Measurements from ENCODE around the gene LDB2.
A peak's percentile ranks its signal among the peaks of the same experiment; 100 is the strongest.

Gene LDB2

DNA sequence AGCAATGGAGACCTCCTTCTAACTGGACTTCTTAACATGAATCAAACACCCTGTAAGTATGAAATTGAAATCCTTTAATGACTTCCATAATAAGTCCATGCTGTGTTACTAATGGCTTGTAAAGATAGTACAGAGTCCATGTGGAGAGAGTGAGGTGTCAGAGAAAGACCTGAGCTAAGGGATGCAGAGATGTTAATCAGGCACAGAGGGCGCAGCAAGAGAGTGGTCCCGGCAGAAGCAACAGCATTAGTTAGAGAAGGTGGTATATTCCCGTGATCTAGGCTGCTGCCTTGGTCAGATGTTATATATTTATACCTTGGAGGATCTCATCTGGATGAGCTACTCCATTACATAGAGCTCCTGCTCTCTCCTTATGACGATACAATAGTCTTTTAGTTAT, 295.3 kb downstream of the LDB2 start:
- Histone ChIP-seq H3K4me3 (ENCODE audit: low read length) (no peak overlapping the region), H3K9me3 (ENCODE audit: control insufficient read depth, low read length) (no peaks in the 10 kb centered on the region), H3K27me3 (replicated peaks; ENCODE audit: control insufficient read depth, insufficient read depth, low read length) (no peaks in the 10 kb centered on the region), H3K9ac (ENCODE audit: low read length) (no peak overlapping the region), H3K36me3 (ENCODE audit: control insufficient read depth, insufficient read depth, low read length, severe bottlenecking) (no peaks in the 10 kb centered on the region), H3K4me1 (ENCODE audit: control insufficient read depth, insufficient read depth, low read length) (peaks cover 15% of the 10 kb centered on the region)
- no peak for DNase-seq (ENCODE audit: low read depth)

DNA sequence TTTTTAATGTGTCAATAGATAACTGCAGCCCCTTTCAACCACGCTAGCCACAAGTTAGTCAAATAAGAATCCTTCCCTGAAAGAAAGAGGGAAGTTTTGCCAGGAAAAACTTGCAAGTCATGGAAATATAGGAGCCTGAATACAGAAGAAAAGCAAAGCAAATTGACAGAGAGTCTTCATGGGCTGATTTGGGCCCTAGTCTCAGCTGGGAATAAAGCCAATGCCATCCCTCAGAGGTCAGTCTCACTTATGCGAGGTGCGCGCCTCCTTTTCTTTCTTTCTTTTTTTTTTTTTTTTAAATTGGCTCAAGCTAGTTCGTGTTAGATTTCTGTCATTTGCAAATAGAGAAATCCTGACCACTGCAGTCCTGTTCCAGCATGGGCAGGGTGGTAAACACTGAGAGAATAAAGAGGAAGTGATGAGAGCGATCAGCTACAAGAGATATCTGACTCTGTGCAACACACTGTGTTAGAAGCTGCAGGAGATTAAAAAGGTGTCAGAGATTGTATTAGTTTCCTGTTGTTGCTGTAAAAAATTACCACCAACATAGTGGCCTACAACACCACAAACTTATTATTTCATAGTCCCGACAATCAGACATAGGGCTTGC, 299.7 kb downstream of the LDB2 start:
- no peak for DNase-seq (ENCODE audit: low read depth)
- Histone ChIP-seq H3K4me3 (ENCODE audit: low read length) (no peak overlapping the region), H3K9ac (ENCODE audit: low read length) (no peak overlapping the region), H3K27me3 (replicated peaks; ENCODE audit: control insufficient read depth, insufficient read depth, low read length) (no peaks in the 10 kb centered on the region), H3K9me3 (ENCODE audit: control insufficient read depth, low read length) (no peaks in the 10 kb centered on the region), H3K36me3 (ENCODE audit: control insufficient read depth, insufficient read depth, low read length, severe bottlenecking) (no peaks in the 10 kb centered on the region), H3K4me1 (ENCODE audit: control insufficient read depth, insufficient read depth, low read length) (no peaks in the 10 kb centered on the region)

DNA sequence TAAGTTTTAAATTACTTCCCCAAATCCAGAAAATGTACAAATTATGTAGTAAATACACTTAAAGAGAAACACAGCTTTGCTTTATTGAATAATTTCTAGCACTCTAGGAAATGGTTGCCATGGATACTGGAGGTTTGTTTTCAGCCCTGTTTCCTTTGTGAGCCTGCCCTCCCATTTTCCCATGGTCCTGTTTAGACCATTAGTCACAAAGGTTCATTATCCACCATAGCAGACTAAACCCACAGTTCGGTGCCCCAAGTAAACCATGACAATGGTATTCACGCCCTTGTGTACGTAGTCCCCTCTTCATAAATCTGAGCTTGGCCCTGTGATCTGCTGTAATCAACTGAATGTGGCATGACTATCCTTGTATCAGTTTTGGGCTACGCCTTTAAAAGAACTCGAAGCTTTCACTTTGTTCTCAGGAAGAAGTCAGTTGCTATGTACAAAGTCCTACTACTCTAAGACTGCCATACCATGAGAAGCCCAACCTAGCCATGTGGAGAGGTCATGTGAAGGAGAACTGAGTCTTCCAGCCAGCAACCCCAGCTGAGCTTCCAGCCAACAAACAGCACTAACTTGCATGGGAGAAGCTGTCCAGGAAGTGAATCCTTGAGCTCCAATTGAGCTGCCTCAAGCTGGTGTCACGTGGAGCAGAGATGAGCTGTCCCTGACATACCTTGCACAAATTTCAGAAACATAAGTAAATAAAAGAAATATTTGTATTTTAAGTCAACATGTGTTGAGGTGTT, 300.4 kb downstream of the LDB2 start:
- no peaks in the 10 kb centered on the region for H3K36me3 ChIP-seq (ENCODE audit: control insufficient read depth, insufficient read depth, low read length, severe bottlenecking)
- no peaks in the 10 kb centered on the region for H3K27me3 ChIP-seq (replicated peaks; ENCODE audit: control insufficient read depth, insufficient read depth, low read length)
- H3K9ac ChIP-seq (ENCODE audit: low read length) = no peak overlapping the region
- H3K4me3 ChIP-seq (ENCODE audit: low read length) = no peak overlapping the region
- peak; percentile 38 for DNase-seq (ENCODE audit: low read depth)
- H3K9me3 ChIP-seq (ENCODE audit: control insufficient read depth, low read length) = no peaks in the 10 kb centered on the region
- no peaks in the 10 kb centered on the region for H3K4me1 ChIP-seq (ENCODE audit: control insufficient read depth, insufficient read depth, low read length)

GRCh38 chr4:16597443-16597842, 301.0 kb downstream of the LDB2 start:
- no peak overlapping the region for H3K4me3 ChIP-seq (ENCODE audit: low read length)
- H3K36me3 ChIP-seq (ENCODE audit: control insufficient read depth, insufficient read depth, low read length, severe bottlenecking) = no peaks in the 10 kb centered on the region
- no peak for DNase-seq (ENCODE audit: low read depth)
- no peak overlapping the region for H3K9ac ChIP-seq (ENCODE audit: low read length)
- no peaks in the 10 kb centered on the region for H3K27me3 ChIP-seq (replicated peaks; ENCODE audit: control insufficient read depth, insufficient read depth, low read length)
- H3K4me1 ChIP-seq (ENCODE audit: control insufficient read depth, insufficient read depth, low read length) = no peaks in the 10 kb centered on the region
- H3K9me3 ChIP-seq (ENCODE audit: control insufficient read depth, low read length) = no peaks in the 10 kb centered on the region

DNA sequence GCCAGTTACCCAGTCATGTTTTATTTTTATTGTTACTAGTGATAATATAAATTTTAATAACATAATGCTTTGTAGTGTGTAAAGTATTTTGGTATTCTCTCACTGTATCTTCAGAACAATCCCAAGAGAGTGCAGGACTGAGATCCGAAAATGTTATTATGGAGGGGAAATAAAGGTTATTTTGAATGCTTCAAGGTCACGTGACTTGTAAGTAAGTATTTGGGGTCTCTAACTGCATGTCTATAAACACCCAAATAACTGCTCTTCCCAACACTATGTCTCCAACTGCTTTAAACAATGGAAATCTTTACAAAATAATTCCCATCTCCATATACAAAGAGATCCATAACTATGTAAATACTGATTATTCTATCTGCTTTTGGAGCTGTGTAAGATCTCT, 302.2 kb downstream of the LDB2 start:
- Histone ChIP-seq H3K4me3 (ENCODE audit: low read length) (no peak overlapping the region), H3K36me3 (ENCODE audit: control insufficient read depth, insufficient read depth, low read length, severe bottlenecking) (no peaks in the 10 kb centered on the region), H3K4me1 (ENCODE audit: control insufficient read depth, insufficient read depth, low read length) (peaks cover 10% of the 10 kb centered on the region), H3K9ac (ENCODE audit: low read length) (no peak overlapping the region), H3K9me3 (ENCODE audit: control insufficient read depth, low read length) (no peaks in the 10 kb centered on the region), H3K27me3 (replicated peaks; ENCODE audit: control insufficient read depth, insufficient read depth, low read length) (no peaks in the 10 kb centered on the region)
- DNase-seq (ENCODE audit: low read depth) = no peak

GRCh38 chr4:16594128-16594527, 304.3 kb downstream of the LDB2 start:
- no peak overlapping the region for H3K9ac ChIP-seq (ENCODE audit: low read length)
- H3K4me1 ChIP-seq (ENCODE audit: control insufficient read depth, insufficient read depth, low read length) = peaks cover 10% of the 10 kb centered on the region
- no peaks in the 10 kb centered on the region for H3K9me3 ChIP-seq (ENCODE audit: control insufficient read depth, low read length)
- H3K4me3 ChIP-seq (ENCODE audit: low read length) = no peak overlapping the region
- no peaks in the 10 kb centered on the region for H3K27me3 ChIP-seq (replicated peaks; ENCODE audit: control insufficient read depth, insufficient read depth, low read length)
- no peak for DNase-seq (ENCODE audit: low read depth)
- H3K36me3 ChIP-seq (ENCODE audit: control insufficient read depth, insufficient read depth, low read length, severe bottlenecking) = no peaks in the 10 kb centered on the region

- Histone ChIP-seq H3K4me3 (ENCODE audit: low read length) (no peak overlapping the region), H3K27me3 (replicated peaks; ENCODE audit: control insufficient read depth, insufficient read depth, low read length) (no peaks in the 10 kb centered on the region), H3K9me3 (ENCODE audit: control insufficient read depth, low read length) (no peaks in the 10 kb centered on the region), H3K4me1 (ENCODE audit: control insufficient read depth, insufficient read depth, low read length) (peaks cover 10% of the 10 kb centered on the region), H3K9ac (ENCODE audit: low read length) (no peak overlapping the region), H3K36me3 (ENCODE audit: control insufficient read depth, insufficient read depth, low read length, severe bottlenecking) (no peaks in the 10 kb centered on the region)
- no peak for DNase-seq (ENCODE audit: low read depth)
Measured at GRCh38 chr4:16593386-16593785, 305.1 kb downstream of the LDB2 start.

GRCh38 chr4:16591272-16591826, 307.1 kb downstream of the LDB2 start:
- Histone ChIP-seq H3K36me3 (ENCODE audit: control insufficient read depth, insufficient read depth, low read length, severe bottlenecking) (no peaks in the 10 kb centered on the region), H3K4me3 (ENCODE audit: low read length) (no peak overlapping the region)
- DNase-seq (ENCODE audit: low read depth) = no peak

GRCh38 chr4:16590797-16591196, 307.6 kb downstream of the LDB2 start:
- no peaks in the 10 kb centered on the region for H3K36me3 ChIP-seq (ENCODE audit: control insufficient read depth, insufficient read depth, low read length, severe bottlenecking)
- no peak overlapping the region for H3K4me3 ChIP-seq (ENCODE audit: low read length)
- no peaks in the 10 kb centered on the region for H3K9me3 ChIP-seq (ENCODE audit: control insufficient read depth, low read length)
- no peaks in the 10 kb centered on the region for H3K27me3 ChIP-seq (replicated peaks; ENCODE audit: control insufficient read depth, insufficient read depth, low read length)
- H3K4me1 ChIP-seq (ENCODE audit: control insufficient read depth, insufficient read depth, low read length) = peaks cover 15% of the 10 kb centered on the region
- DNase-seq (ENCODE audit: low read depth) = no peak
- H3K9ac ChIP-seq (ENCODE audit: low read length) = no peak overlapping the region

More at GRCh38 chr4:16591272-16591826, 307.1 kb downstream of the LDB2 start:
- peaks cover 10% of the 10 kb centered on the region for H3K4me1 ChIP-seq (ENCODE audit: control insufficient read depth, insufficient read depth, low read length)
- H3K9ac ChIP-seq (ENCODE audit: low read length) = no peak overlapping the region
- no peaks in the 10 kb centered on the region for H3K9me3 ChIP-seq (ENCODE audit: control insufficient read depth, low read length)
- H3K27me3 ChIP-seq (replicated peaks; ENCODE audit: control insufficient read depth, insufficient read depth, low read length) = no peaks in the 10 kb centered on the region

DNA sequence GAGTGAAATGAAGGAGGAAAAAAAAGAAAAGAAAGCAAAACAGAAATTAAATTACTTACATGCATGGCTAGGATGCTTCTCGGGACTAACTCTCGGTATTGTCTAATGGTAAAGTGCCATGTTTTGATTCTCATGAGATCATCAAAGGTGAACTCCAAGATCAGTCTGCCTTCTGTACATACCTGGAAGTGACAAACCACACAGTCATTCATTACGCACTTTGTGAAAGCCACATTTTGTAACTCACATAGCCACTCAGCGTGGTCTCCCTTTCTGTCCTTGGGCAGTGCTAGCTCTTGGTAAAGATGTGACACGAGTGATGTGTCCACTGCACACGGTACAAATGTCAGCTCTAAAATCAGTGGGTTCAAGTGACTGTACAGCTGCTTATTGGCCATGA, 309.8 kb downstream of the LDB2 start:
- DNase-seq (ENCODE audit: low read depth) = no peak
- H3K4me3 ChIP-seq (ENCODE audit: low read length) = no peak overlapping the region
- no peaks in the 10 kb centered on the region for H3K36me3 ChIP-seq (ENCODE audit: control insufficient read depth, insufficient read depth, low read length, severe bottlenecking)

GRCh38 chr4:16588149-16588548, 310.3 kb downstream of the LDB2 start:
- no peak overlapping the region for H3K4me3 ChIP-seq (ENCODE audit: low read length)
- no peaks in the 10 kb centered on the region for H3K27me3 ChIP-seq (replicated peaks; ENCODE audit: control insufficient read depth, insufficient read depth, low read length)
- H3K9ac ChIP-seq (ENCODE audit: low read length) = no peak overlapping the region
- H3K36me3 ChIP-seq (ENCODE audit: control insufficient read depth, insufficient read depth, low read length, severe bottlenecking) = no peaks in the 10 kb centered on the region
- H3K4me1 ChIP-seq (ENCODE audit: control insufficient read depth, insufficient read depth, low read length) = peaks cover 20% of the 10 kb centered on the region
- no peaks in the 10 kb centered on the region for H3K9me3 ChIP-seq (ENCODE audit: control insufficient read depth, low read length)
- no peak for DNase-seq (ENCODE audit: low read depth)

More for the DNA sequence above, 309.8 kb downstream of the LDB2 start:
- H3K9me3 ChIP-seq (ENCODE audit: control insufficient read depth, low read length) = no peaks in the 10 kb centered on the region
- no peak overlapping the region for H3K9ac ChIP-seq (ENCODE audit: low read length)
- H3K27me3 ChIP-seq (replicated peaks; ENCODE audit: control insufficient read depth, insufficient read depth, low read length) = no peaks in the 10 kb centered on the region
- peaks cover 20% of the 10 kb centered on the region for H3K4me1 ChIP-seq (ENCODE audit: control insufficient read depth, insufficient read depth, low read length)

Measured in adipocyte (in vitro differentiated cells).